ENCODE data around the gene MACROH2A1. TPM values are rescaled to one million over a fixed set of nuclear protein-coding genes. Genes with fewer than 3 reads are reported as not detected.
A peak's percentile ranks its signal among the peaks of the same experiment; 100 is the strongest.

The MACROH2A1 gene
- total RNA-seq, 1 donor from 2014 or later: 218 TPM

DNA sequence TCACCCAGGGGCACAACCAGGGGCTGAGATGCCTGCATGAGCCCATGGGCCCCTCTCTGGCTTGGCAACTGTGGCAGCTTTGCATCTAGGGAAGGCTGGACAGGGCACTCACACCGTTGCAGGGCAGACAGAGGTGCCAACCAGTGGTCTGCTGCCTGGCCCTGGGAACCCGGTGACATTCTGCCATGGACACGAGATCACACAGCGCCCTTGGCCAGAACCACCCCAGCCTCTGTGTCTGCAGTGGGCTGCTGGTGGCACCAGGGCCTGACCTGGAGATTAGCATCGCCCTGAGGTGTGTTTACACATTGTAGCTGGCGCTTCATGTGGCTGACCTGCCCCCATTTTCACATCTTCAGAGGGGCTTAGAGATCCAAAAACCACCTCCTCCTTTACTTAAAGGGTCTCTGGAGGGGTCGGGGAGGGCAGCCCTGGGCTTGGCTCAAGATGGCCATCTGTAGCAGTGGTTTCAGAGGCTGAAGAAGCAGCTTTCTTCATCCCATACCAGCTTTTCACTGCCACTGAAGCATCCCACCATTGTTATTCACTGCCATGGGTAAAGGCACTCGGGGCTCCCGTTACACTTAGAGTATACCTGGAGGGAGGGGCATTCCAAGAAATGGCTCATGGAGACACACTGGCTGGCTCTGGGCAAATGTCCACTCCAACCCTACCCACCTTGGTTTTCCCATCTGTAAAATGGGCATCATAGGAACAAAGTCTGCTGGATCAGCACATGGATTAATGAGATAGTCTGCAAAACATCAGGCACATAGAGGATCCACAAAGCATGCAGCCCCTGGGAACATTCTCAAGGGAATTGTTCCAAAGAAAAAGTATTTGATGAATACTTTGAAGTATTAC lies 36.7 kb upstream of the MACROH2A1 start:
- DNase-seq: no peak

GRCh38 chr5:135434591-135435466 lies 35.8 kb upstream of the MACROH2A1 start:
- DNase-seq: no peak

GRCh38 chr5:135433681-135434426 lies 34.8 kb upstream of the MACROH2A1 start:
- no peak for DNase-seq

DNA sequence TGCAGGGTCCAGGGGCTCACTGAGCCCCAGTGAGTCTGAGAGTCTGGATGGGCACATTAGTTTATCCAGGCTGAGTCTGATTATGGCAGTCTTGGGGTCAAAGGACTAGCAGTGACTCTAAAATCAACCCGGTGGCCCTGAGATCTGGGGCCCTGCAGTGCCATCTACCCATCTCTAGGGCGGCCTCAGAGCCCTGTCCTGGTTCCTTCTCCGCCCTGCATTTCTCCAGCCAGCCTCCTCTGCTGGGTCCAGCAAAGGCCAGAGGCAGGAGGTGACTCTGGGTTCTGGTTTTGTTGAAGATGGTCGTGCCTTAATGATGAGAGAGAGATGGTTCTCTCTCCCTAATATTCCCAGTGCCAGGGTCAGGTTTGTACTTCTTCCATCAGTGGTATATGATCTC lies 33.1 kb upstream of the MACROH2A1 start:
- DNase-seq: no peak

DNA sequence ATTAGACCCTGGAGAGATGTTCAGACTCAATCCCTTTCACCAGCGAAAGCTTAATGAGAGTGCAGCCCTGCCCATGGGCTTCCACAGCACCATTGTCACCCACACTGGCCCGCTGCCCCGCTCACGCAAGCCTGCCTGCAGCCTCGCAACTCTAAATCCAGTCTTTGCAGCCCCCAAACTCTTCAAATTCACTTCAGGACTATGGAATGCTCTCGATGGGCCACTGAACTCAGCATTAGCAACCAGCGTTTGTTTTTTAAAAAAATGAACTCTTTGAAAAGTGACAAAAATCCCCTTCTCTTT lies 31.1 kb upstream of the MACROH2A1 start:
- no peak for DNase-seq

GRCh38 chr5:135429301-135430134 lies 30.5 kb upstream of the MACROH2A1 start:
- DNase-seq: peak; percentile 76

GRCh38 chr5:135428586-135428985 lies 29.6 kb upstream of the MACROH2A1 start:
- DNase-seq: no peak

- peak; percentile 58 for DNase-seq
Observed at GRCh38 chr5:135426102-135427082, 27.4 kb upstream of the MACROH2A1 start.

GRCh38 chr5:135425641-135426040 lies 26.6 kb upstream of the MACROH2A1 start:
- no peak for DNase-seq

DNA sequence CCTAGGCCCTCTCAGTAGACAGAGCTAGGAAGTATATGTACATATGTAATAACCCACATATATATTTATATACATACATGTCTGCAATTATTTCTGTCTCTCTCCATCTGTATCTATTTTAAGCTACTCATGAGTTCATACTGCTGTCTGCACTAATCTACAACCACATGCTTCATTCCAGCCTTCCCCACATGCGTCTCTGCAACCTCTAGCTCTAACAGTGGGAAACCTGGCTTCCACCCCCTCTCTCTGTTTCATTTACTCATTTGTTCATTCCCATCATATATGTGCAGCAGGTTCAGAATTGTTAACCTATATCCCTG lies 24.8 kb upstream of the MACROH2A1 start:
- no peak for DNase-seq

GRCh38 chr5:135423146-135423845 lies 24.3 kb upstream of the MACROH2A1 start:
- DNase-seq: no peak

GRCh38 chr5:135422419-135422818 lies 23.4 kb upstream of the MACROH2A1 start:
- DNase-seq: no peak

DNA sequence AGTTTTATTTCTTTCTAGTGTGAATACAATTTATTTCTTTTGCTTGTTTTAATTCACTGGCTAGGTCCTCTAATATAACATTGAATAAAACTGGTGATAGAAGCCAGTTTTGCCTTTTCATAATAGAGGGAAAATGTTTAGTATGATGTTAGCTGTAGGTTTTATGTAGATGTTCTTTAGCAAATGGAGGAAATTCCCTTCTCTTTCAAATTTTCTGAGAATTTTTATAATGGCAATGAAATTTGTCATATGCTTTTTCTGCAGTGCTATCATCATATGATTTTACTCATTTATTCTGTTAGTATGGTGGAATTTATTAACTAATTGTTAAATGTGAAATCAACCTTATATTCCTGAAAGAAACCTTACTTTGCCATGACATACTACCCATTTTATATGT lies 18.1 kb upstream of the MACROH2A1 start:
- no peak for DNase-seq

DNA sequence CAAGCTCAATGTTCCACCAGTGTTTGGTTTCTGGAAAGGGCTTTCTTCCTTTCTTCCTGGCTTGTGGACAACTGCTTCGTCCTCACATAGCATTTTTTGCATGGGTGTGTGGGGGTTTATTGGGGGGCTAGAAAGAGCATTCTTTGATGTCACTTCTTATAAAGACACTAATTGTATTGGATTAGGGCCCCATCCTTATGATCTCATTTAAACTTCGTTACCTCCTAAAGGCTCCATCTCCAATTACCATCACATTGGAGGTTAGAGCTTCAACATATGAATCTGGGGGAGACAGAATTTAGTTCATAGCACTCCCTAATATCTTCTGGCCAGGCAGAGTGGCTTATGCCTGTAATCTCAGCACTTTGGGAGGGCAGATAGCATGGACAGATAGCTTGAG lies 6.1 kb upstream of the MACROH2A1 start:
- DNase-seq: no peak

- DNase-seq: no peak
Observed at GRCh38 chr5:135402031-135402430, 3.0 kb upstream of the MACROH2A1 start.

DNA sequence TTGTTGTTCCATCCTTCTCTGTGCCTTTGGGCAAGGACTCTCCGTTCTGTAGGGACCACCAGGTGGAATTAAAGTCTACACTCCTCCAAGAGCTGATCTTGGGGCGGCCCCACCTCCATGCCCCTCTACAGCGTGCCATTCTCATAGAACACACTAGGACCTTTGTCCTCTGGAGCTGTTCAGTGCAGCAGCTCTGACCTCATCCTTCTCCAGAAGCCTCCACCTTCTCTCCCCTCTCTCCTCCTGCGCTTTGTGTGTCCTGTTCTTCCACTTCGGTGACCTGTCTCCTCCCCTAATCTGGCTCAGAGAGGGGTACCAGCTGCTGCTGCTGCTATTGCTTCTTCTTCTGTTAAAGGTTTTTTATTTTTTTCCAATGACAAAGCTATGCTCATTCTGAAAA lies 1.8 kb upstream of the MACROH2A1 start:
- DNase-seq: no peak

GRCh38 chr5:135399794-135400542 lies 937 bp upstream of the MACROH2A1 start:
- DNase-seq: no peak

DNA sequence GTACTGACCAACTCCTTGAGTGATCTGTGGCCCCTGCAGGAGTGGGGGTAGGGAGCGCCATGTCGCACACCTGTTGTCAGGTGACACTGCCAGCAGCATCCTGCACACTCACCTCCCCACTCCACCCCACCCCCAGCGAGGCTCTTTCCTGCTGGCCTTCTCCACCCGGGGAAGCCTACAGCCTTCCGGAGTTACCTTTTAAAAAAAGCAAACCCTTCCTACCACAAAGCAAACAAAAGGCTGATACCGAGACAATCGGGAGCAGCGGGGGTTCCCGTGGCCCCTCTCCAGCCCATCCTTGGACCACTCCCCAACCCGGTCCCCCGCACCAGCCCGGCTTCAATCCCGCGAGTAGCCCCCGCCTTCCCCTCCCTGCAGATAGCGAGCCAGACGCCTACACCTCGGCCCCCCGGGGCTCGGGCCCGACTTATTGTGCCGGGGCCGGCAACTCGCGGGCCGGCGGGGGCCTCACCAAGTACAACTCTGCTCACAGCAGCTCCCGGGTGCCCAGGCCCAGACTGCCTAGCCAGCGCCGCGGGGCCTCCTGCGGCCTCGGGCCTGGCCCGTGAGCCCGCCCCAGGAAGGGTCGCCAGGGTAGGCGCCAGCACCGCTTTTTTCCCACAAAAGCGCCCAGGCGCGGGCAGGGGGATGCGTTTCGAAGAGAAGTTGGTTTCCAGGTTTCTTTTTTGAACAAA lies 724 bp downstream of the MACROH2A1 start:
- no peak for DNase-seq

GRCh38 chr5:135397084-135397483 lies 1.9 kb downstream of the MACROH2A1 start:
- DNase-seq: no peak

Measured in tongue (tissue), 2 donors.